ENCODE data around the gene TSPAN31.
"Not testable (repeated sequence)": the region's sequence is repeated elsewhere in the genome, so short reads cannot be mapped to it uniquely, and the experiment has no call there.

TSPAN31 gene, protein sequence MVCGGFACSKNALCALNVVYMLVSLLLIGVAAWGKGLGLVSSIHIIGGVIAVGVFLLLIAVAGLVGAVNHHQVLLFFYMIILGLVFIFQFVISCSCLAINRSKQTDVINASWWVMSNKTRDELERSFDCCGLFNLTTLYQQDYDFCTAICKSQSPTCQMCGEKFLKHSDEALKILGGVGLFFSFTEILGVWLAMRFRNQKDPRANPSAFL

GRCh38 chr12:57744777-57745484 is at the start of gene TSPAN31:
Gene TSPAN31 (plus strand): TSS chr12:57745039. CDS start chr12:57745155, 116 bp downstream.
- DNase-seq: peak; percentile 93 to 98

- no peak for DNase-seq
These were observed 48.9 kb upstream of the TSPAN31 start for GRCh38 chr12:57695770-57696432.

DNA sequence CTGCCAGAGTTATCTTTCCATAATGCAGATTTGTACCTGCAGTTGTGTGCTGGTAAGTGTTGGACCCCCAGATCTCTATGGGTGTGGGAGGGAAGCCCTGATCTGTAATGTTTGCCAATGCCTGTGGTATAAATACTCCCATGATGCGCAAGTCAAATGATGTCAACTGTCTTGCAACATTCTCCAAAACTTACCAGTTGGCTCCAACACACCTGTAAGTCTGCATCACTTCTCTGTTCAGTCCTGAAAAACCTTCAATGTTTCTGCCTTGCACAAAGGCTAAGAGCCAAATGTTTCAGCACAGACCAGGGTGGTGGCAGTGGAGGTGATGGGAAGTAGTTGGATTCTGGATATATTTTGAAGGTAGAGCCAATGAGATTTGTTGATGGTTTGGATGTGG is 47.8 kb upstream of the TSPAN31 start:
- DNase-seq: no peak

DNA sequence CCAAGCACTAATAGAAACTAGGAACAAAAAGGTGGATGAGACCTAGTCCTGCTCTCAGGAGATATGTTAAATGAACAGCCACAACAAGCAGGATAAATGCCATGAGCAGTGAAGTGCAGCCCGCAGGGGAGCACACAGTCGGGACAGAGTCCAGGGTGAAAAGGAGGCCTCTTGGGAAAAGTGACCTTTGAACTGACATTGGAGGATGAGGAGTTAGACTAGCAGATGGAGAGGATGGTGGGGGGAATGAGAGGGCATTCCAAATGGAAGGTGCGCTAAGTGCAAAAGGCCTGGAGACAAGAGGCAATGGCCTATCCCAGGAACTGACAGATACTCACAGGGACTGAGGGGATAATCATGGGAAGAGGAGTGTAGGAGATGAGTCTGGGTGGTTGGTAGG is 46.4 kb upstream of the TSPAN31 start:
- DNase-seq: no peak

DNA sequence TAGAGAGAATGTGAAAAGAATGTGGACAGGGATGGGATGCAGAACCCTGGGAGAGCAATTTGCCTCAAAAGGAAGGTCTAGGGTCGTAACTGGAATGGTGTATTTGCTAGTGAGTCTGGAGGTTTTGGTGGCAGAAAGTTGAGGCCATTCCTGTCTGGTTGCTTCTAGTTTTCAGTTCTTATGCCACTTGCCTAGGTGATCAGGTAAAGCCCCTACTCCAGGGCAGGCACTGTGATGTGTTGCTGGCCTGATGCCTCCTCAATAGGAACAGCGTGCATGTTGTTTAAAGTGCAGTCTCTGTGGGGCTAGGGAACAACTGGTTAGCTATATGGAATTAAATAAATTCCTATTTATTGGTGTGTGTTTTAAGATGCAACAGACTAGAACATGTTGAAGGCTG is 44.5 kb upstream of the TSPAN31 start:
- no peak for DNase-seq

GRCh38 chr12:57707250-57707649 is 37.6 kb upstream of the TSPAN31 start:
- DNase-seq: no peak

DNA sequence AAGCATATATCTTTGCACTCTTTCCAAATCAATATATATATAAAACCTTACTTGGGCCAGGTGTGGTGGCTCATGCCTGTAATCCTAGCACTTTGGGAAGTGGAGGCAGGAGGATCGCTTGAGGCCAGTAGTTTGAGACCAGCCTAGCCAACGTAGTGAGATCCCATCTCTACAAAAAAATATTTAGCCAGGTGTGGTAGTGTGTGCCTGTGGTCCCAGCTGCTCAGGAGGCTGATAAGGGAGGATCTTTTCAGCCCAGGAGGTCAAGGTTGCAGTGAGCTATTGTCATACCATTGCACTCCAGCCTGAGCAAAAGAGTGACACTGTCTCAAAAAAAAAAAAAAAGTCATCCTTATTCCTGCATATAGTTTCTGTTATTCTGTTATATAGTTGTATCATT is 36.5 kb upstream of the TSPAN31 start:
- no peak for DNase-seq

DNA sequence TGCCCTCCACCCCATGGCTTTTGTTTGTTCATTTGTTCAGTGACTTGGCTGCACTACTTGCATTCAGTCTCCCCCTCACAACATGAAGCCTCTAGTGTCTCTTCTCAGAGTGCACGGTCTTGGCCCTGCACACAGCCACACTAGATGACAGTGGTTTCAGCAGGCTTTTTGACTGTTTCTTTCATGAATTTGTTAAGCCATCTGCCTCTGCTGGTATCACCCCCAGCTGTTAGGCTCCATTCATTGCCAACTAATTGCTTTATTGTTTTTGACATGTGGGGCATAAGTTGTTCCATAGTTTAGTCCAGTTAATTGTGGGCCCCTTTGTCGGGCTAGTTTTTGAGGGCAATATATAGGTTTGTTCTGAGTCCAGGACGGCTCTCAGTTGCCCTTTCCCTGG is 32.1 kb upstream of the TSPAN31 start:
- DNase-seq: no peak

GRCh38 chr12:57713209-57713608 is 31.6 kb upstream of the TSPAN31 start:
- DNase-seq: no peak

GRCh38 chr12:57715036-57715748 is 29.6 kb upstream of the TSPAN31 start:
- peak in 1 of 2 experiments; percentile 61 for DNase-seq

GRCh38 chr12:57715786-57716185 is 29.1 kb upstream of the TSPAN31 start:
- no peak for DNase-seq

DNA sequence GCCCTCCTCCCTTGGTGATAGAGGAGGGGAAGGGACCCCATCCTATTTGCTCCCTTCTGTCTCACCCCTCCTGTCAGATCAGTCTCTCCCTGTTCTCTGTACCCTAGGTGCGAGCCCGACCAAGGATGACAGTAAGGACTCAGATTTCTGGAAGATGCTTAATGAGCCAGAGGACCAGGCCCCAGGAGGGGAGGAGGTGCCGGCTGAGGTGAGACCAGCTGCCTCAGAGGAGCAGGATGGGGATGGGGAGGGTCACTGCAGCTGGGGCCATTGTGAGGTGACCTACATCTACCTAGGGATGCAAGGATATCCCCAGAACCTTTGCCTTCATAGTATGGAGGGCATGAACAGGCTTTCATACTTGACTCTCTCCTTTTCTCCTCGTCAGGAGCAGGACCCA is 28.5 kb upstream of the TSPAN31 start:
- no peak for DNase-seq

DNA sequence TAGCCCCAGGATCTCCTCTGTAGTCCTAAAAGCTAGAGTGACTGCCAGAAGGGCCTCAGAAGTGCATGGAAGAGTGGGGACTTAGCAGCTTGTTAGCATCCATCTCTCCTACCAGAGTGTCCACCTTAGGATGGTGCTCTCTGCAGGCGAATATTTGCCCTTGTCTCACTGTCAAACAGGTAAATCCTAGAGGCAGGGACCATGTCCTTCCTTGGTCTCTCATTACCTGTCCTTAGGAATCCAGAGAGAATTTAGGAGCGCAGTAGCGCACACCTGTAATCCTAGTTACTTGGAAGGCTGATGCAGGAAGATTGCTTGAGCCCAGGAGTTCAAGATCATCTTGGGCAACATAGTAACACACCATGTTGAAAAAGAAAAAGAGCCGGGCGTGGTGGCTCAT is 27.7 kb upstream of the TSPAN31 start:
- no peak for DNase-seq

DNA sequence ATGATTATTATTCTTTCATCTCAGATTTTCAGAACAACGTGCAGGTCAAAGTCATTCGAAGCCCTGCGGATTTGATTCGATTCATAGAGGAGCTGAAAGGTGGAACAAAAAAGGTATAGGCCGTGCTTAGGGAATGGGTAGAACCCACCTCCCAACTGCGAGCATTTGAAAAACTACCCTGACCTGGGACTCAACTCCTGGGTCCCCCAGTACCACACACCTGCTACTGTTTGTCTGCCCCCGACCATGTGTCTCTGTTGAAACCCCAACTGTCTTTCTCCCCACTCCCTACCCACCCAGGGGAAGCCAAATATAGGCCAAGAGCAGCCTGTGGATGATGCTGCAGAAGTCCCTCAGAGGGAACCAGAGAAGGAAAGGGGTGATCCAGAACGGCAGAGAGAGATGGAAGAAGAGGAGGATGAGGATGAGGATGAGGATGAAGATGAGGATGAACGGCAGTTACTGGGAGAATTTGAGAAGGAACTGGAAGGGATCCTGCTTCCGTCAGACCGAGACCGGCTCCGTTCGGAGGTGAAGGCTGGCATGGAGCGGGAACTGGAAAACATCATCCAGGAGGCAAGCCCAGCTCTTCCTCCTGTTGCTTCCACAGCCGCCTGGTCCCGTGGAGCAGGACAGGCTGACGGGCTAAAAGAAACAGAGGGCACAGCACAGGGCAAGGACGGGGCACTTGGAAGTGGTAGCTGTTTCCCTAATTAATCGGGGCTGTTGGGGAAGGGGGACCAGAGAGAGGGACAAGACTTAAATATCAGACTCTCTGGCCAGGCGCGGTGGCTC is 26.8 kb upstream of the TSPAN31 start:
- DNase-seq: no peak

DNA sequence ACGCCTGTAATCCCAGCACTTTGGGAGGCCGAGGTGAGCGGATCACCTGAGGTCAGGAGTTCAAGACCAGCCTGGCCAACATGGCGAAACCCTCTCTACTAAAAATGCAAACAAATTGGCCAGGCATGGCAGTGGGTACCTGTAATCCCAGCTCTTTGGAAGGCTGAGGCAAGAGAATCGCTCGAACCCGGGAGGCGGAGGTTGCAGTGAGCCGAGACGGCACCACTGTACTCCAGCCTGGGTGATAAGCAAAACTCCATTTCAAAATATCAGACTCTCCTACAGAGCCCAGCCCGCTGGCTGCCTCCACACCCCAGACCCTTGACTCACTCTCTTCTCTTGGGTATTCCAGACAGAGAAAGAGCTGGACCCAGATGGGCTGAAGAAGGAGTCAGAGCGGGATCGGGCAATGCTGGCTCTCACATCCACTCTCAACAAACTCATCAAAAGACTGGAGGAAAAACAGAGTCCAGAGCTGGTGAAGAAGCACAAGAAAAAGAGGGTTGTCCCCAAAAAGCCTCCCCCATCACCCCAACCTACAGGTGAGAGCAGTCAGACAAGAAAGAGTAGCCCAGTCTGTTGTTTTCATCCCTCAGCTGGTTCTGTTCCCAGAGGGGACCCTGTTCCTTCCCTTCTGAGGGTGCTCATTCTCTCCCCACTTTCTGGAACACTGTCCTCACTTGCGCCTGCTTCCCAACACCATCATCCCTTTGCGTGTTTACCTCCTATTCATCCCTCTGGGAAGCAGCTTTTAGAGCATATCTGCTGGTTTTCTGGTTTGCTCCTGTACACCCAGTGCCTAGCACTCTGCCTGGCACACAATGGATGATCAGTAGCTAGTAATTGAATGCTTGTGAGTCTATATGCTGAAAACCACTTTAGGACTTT is 26.0 kb upstream of the TSPAN31 start:
- no peak for DNase-seq

GRCh38 chr12:57719777-57720605 is 24.8 kb upstream of the TSPAN31 start:
- DNase-seq: no peak

GRCh38 chr12:57720606-57721595 is 23.9 kb upstream of the TSPAN31 start:
- no peak for DNase-seq

GRCh38 chr12:57721846-57722608 is 22.8 kb upstream of the TSPAN31 start:
- not testable (repeated sequence) for DNase-seq

Data from NCI-H524 (cell line).